PC-3 (cell line): Measurements from ENCODE around the gene PTPN14. TPM values are rescaled to one million over a fixed set of nuclear protein-coding genes. Genes with fewer than 3 reads are reported as not detected.
A peak's percentile ranks its signal among the peaks of the same experiment; 100 is the strongest.

Source experiments
- ATAC-seq: fragments of 200-7000 bp; cut with Tn5 transposase; 2 replicates; pipeline ENCODE4 v1.9.1; 2020; ENCODE audit warnings: mild to moderate bottlenecking, moderate library complexity
- BruUV-seq: library from RNA; stranded (reverse); fragments of 400-500 nt; replicated peaks from 2 replicates; lab custom pipeline; 2021; lab: Mats Ljungman, UMichigan
- CTCF ChIA-PET: fragments of 300-600 bp; sonication (Branson Sonifier 250); formaldehyde crosslinking; loops from one replicate; lab custom pipeline; 2022; ENCODE audit warnings: antibody characterized with exemption; lab: Charles Lee
- POLR2A ChIA-PET: fragments of 300-600 bp; sonication (Branson Sonifier 250); formaldehyde crosslinking; loops from one replicate; lab custom pipeline; 2022; ENCODE audit warnings: antibody characterized with exemption; ENCODE audit not compliant: unreplicated experiment; lab: Charles Lee
- DNase-seq: peaks from one replicate; pipeline ENCODE4 v3.0.0-alpha.2; 2015
- H2AFZ ChIP-seq: fragments of 300-600 bp; sonication (generic); 2 replicates; pipeline ENCODE4 v1.6.0; 2016; ENCODE audit warnings: antibody characterized with exemption, low read length
- H3F3A ChIP-seq: fragments of 300-600 bp; sonication (generic); one replicate; pipeline ENCODE4 v1.6.0; 2017; ENCODE audit warnings: antibody characterized with exemption, low read length, control low read depth, mild to moderate bottlenecking; ENCODE audit not compliant: unreplicated experiment
- H3K27ac ChIP-seq: fragments of 300-600 bp; sonication (generic); 2 replicates; pipeline ENCODE4 v1.5.1; 2016; ENCODE audit warnings: mild to moderate bottlenecking, low read length
- H3K27me3 ChIP-seq: fragments of 300-600 bp; sonication (generic); 2 replicates; pipeline ENCODE4 v1.6.1; 2016; ENCODE audit warnings: low read length, mixed read lengths
- H3K36me3 ChIP-seq: fragments of 300-600 bp; sonication (generic); 2 replicates; pipeline ENCODE4 v1.6.1; 2016; ENCODE audit warnings: low read depth, mixed run types, low read length, mixed read lengths
- H3K4me1 ChIP-seq: fragments of 300-600 bp; sonication (generic); 2 replicates; pipeline ENCODE4 v1.5.1; 2016; ENCODE audit warnings: low read length; ENCODE audit not compliant: insufficient read depth
- H3K4me2 ChIP-seq: fragments of 300-600 bp; sonication (generic); 2 replicates; pipeline ENCODE4 v1.6.0; 2016; ENCODE audit warnings: low read length
- H3K4me3 ChIP-seq: fragments of 300-600 bp; sonication (generic); 2 replicates; pipeline ENCODE4 v1.5.1; 2016; ENCODE audit warnings: mild to moderate bottlenecking, low read length, mixed read lengths
- H3K79me2 ChIP-seq: fragments of 300-600 bp; sonication (generic); 2 replicates; pipeline ENCODE4 v1.6.1; 2017; ENCODE audit warnings: low read length, mixed read lengths
- H3K9ac ChIP-seq: fragments of 300-600 bp; sonication (generic); 2 replicates; pipeline ENCODE4 v1.6.0; 2016; ENCODE audit warnings: mild to moderate bottlenecking, low read length
- H3K9me2 ChIP-seq: fragments of 300-600 bp; sonication (generic); replicated peaks from 2 replicates; pipeline ENCODE4 v1.6.1; 2016; ENCODE audit warnings: mixed run types, low read length, mixed read lengths
- H3K9me3 ChIP-seq: fragments of 300-600 bp; sonication (generic); 2 replicates; pipeline ENCODE4 v1.6.1; 2016; ENCODE audit warnings: low read length, mixed read lengths
- H4K20me1 ChIP-seq: fragments of 300-600 bp; sonication (generic); 2 replicates; pipeline ENCODE4 v1.6.1; 2016; ENCODE audit warnings: low read length, mixed read lengths
- CTCF ChIP-seq: fragments of 300-600 bp; sonication (generic); conservative IDR thresholded peaks from 2 replicates; pipeline ENCODE4 v1.5.1; 2017; ENCODE audit warnings: antibody characterized with exemption, low read depth, mild to moderate bottlenecking, low read length
- EZH2 ChIP-seq: fragments of 300-600 bp; sonication (generic); IDR thresholded peaks from one replicate; pipeline ENCODE4 v1.6.1; 2017; ENCODE audit warnings: antibody characterized with exemption, mild to moderate bottlenecking, low read length; ENCODE audit not compliant: unreplicated experiment
- EZH2phosphoT487 ChIP-seq: fragments of 300-600 bp; sonication (generic); IDR thresholded peaks from 2 replicates; pipeline ENCODE4 v1.6.1; 2018; ENCODE audit warnings: mild to moderate bottlenecking, antibody characterized with exemption, low read length, borderline replicate concordance
- intact Hi-C: fragments of 100-400 bp; cut with micrococcal nuclease; formaldehyde crosslinking; loops from 2 replicates; pipeline ENCODE4 v1.9.0; 2023
- total RNA-seq: library from RNA; depleted of rRNA; stranded (reverse); fragments of >200 nt; gene quantifications from 2 replicates; pipeline ENCODE4 v1.2.3, GENCODE V29; 2014

Gene PTPN14
- total RNA-seq, 1 experiment from 2014 or later, result 12.6 TPM

GRCh38 chr1:214573386-214574318 lies 22.2 kb upstream of the PTPN14 start:
- BruUV-seq, result no TSS peak
- Histone ChIP-seq H3K9ac (no peak overlapping the region), H3K36me3 (peaks cover 4% of the 10 kb centered on the region; the same call in 1 of the 2 replicates), H3K27me3 (no peaks in the 10 kb centered on the region), H3F3A (no peaks in the 10 kb centered on the region), H3K4me2 (no peak overlapping the region), H3K79me2 (no peaks in the 10 kb centered on the region), H4K20me1 (no peaks in the 10 kb centered on the region), H3K27ac (no peak overlapping the region), H3K4me1 (peaks cover 43% of the 10 kb centered on the region), H2AFZ (no peak overlapping the region), H3K9me2 (no peaks in the 10 kb centered on the region), H3K4me3 (no peak overlapping the region), H3K9me3 (peaks cover 13% of the 10 kb centered on the region)
- TF ChIP-seq EZH2phosphoT487 (no peak), CTCF (no peak), EZH2 (no peak)
- ATAC-seq (no peak), DNase-seq (no peak)
- ChIA-PET POLR2A (interaction anchor here (0.8 kb wide), 1 partner anchor 26 kb away, joined by 3 read pairs; no protein-coding TSS in a partner anchor), CTCF (interaction anchor here (0.6 kb wide), 2 partner anchors 10 to 1560 kb away, joined by 3 to 4 read pairs; no protein-coding TSS in a partner anchor)
- intact Hi-C loops, result no loop called here

GRCh38 chr1:214571281-214571680 lies 19.9 kb upstream of the PTPN14 start:
- Histone ChIP-seq H3K4me3 (no peak overlapping the region), H3K27me3 (no peaks in the 10 kb centered on the region), H3K79me2 (no peaks in the 10 kb centered on the region), H3K9me2 (no peaks in the 10 kb centered on the region), H3K4me2 (peak overlapping the region; percentile 73), H3K9ac (no peak overlapping the region; the same call in 1 of the 2 replicates), H3K36me3 (no peaks in the 10 kb centered on the region), H4K20me1 (no peaks in the 10 kb centered on the region), H3K4me1 (peaks cover 65% of the 10 kb centered on the region), H3K27ac (peak overlapping the region; percentile 86), H2AFZ (no peak overlapping the region), H3F3A (peaks cover 2% of the 10 kb centered on the region), H3K9me3 (peaks cover 6% of the 10 kb centered on the region)
- intact Hi-C loops, result no loop called here
- no TSS peak for BruUV-seq
- CTCF ChIA-PET, result no interaction called here
- no peak for ATAC-seq
- no peak for DNase-seq
- POLR2A ChIA-PET, result no interaction called here
- no peak for TF ChIP-seq CTCF
- no peak for TF ChIP-seq EZH2phosphoT487
- TF ChIP-seq EZH2, result no peak

GRCh38 chr1:214570442-214570841 lies 19.0 kb upstream of the PTPN14 start:
- H3K9ac ChIP-seq, result peak overlapping the region; percentile 34
- peak; percentile 44 for ATAC-seq

More at GRCh38 chr1:214570442-214570841, 19.0 kb upstream of the PTPN14 start:
- H3K9me3 ChIP-seq, result no peaks in the 10 kb centered on the region
- H3K27ac ChIP-seq, result peak overlapping the region; percentile 86
- H3K36me3 ChIP-seq, result no peaks in the 10 kb centered on the region
- DNase-seq, result peak; percentile 88
- H3K9me2 ChIP-seq, result no peaks in the 10 kb centered on the region
- ChIA-PET POLR2A (no interaction called here), CTCF (no interaction called here)
- peak overlapping the region; percentile 73 for H3K4me2 ChIP-seq
- peaks cover 74% of the 10 kb centered on the region for H3K4me1 ChIP-seq
- no TSS peak for BruUV-seq
- no peaks in the 10 kb centered on the region for H4K20me1 ChIP-seq
- 0 out of 2 replicates have a peak overlapping the region, but pooled peaks have one; percentile 2 for H3K4me3 ChIP-seq
- no peak overlapping the region for H2AFZ ChIP-seq
- TF ChIP-seq EZH2 (no peak), EZH2phosphoT487 (no peak), CTCF (no peak)
- peaks cover 5% of the 10 kb centered on the region for H3F3A ChIP-seq
- H3K79me2 ChIP-seq, result no peaks in the 10 kb centered on the region
- no peaks in the 10 kb centered on the region for H3K27me3 ChIP-seq
- intact Hi-C loops, result loop anchor here (1.0 kb wide), 1 partner anchor 18 kb away; no protein-coding TSS in a partner anchor
